Measurements from ENCODE around the gene RNASEL. TPM values are rescaled to one million over a fixed set of nuclear protein-coding genes. Genes with fewer than 3 reads are reported as not detected.
"Not testable (repeated sequence)": the region's sequence is repeated elsewhere in the genome, so short reads cannot be mapped to it uniquely, and the experiment has no call there.

The RNASEL gene
- total and polyA plus RNA-seq, 12 donors: 1.4 to 4.7 (median 3.3) TPM

DNA sequence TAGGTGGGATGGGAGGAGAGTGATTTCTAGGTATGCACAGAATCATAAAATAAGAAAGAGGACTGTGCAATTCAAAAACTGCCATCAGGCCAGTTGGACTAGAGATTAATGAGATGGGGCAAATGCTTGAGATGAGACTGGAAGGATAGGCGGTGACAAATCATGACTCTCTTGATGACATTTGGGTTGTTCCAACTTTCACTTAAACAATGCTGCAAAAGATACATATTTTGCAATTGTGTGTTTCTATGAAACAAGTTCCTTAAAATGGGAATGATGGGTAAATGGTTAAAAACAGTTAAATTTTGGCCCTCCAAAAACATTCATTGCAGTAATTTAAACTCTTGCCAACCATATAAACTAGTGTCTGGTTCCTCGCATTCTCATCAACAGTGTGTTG, 55.2 kb downstream of the RNASEL start:
- no peak for DNase-seq
- intact Hi-C loops (cut with DNase I): no loop called here
- Histone ChIP-seq H3K4me3 (no peak overlapping the region), H3K36me3 (no peaks in the 10 kb centered on the region), H3K4me1 (no peaks in the 10 kb centered on the region), H3K27me3 (peaks cover 0 to 14% (median 0%) of the 10 kb centered on the region in 7 donors), H3K9me3 (peaks cover 0 to 5% (median 0%) of the 10 kb centered on the region in 11 donors), H3K27ac (no peak overlapping the region)
- no peak for ATAC-seq
- WGBS, 2 donors: 98% methylated on average over 2 of the region's 2 CpGs
- TF ChIP-seq, protein P1, sequence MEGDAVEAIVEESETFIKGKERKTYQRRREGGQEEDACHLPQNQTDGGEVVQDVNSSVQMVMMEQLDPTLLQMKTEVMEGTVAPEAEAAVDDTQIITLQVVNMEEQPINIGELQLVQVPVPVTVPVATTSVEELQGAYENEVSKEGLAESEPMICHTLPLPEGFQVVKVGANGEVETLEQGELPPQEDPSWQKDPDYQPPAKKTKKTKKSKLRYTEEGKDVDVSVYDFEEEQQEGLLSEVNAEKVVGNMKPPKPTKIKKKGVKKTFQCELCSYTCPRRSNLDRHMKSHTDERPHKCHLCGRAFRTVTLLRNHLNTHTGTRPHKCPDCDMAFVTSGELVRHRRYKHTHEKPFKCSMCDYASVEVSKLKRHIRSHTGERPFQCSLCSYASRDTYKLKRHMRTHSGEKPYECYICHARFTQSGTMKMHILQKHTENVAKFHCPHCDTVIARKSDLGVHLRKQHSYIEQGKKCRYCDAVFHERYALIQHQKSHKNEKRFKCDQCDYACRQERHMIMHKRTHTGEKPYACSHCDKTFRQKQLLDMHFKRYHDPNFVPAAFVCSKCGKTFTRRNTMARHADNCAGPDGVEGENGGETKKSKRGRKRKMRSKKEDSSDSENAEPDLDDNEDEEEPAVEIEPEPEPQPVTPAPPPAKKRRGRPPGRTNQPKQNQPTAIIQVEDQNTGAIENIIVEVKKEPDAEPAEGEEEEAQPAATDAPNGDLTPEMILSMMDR (IDR thresholded peaks at IDR 0.05): no peak

DNA sequence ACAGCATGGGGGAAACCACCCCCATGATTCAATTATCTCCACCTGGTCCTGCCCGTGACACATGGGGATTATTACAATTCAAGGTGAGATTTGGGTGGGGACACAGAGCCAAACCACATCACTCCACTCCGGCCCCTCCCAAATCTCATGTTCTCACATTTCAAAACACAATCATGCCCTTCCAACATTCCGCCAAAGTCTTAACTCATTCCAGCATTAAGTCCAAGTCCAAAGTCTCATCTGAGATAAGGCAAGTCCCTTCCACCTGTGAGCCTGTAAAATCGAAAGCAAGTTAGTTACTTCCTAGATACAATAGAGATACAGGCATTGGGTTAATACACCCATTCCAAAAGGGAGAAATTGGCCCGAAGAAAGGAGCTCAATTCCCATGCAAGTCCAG, 60.9 kb downstream of the RNASEL start:
- H3K27ac ChIP-seq; H3K4me3 ChIP-seq; intact Hi-C loops (cut with DNase I); H3K36me3 ChIP-seq; ATAC-seq; H3K4me1 ChIP-seq; DNase-seq; H3K27me3 ChIP-seq: not testable (repeated sequence)
- peaks cover 0 to 61% (median 25%) of the 10 kb centered on the region in 11 donors for H3K9me3 ChIP-seq
- 78% methylated on average over 5 of the region's 5 CpGs for WGBS, 2 donors

DNA sequence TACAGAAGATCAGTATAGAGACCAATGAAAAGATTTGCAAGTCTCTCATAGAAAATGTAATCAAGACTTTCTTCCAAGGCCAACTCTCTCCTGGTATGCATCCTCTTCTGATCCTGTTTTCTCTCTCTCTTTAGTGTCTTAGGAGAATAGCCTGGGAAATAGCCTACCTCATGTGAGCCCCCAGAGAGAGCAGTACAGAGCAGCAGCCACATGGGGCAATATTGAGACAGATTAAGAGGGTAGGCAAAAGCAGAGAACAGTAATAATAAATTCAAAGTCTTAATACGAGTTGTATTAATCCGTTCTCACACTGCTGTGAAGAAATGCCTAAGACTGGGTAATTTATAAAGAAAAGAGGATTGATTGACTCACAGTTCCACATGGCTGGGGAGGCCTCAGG, 61.4 kb downstream of the RNASEL start:
- Histone ChIP-seq H3K4me3 (no peak overlapping the region), H3K4me1 (no peaks in the 10 kb centered on the region), H3K27ac (no peak overlapping the region), H3K9me3 (peaks cover 0 to 61% (median 25%) of the 10 kb centered on the region in 11 donors), H3K36me3 (no peaks in the 10 kb centered on the region), H3K27me3 (peaks cover 0 to 5% (median 0%) of the 10 kb centered on the region in 7 donors)
- TF ChIP-seq, protein P1 (IDR thresholded peaks at IDR 0.05): no peak
- DNase-seq (no peak), ATAC-seq (no peak)
- intact Hi-C loops (cut with DNase I): no loop called here
- WGBS, 2 donors: 68 to 82% methylated on average over 2 of the region's 2 CpGs

DNA sequence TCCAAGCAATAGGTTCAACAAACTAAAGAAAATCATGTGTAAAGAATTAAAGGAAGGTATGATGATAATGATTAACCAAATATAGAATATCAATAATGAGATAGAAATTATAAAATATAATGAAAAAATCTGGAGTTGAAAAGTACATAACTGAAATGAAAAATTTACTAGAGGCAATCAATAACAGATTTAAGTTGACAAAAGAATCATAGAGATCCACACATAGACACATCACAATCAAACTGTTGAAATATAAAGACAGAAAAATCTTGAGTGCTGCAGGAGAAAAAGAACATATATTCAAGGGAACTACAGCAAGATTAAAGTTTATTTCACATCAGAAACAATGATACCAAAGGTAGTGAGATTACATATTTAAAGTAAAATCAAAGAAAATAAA, 63.7 kb downstream of the RNASEL start:
- Histone ChIP-seq H3K4me3 (no peak overlapping the region), H3K36me3 (no peaks in the 10 kb centered on the region), H3K9me3 (peaks cover 0 to 61% (median 25%) of the 10 kb centered on the region in 11 donors), H3K4me1 (peaks cover 0 to 3% (median 0%) of the 10 kb centered on the region in 9 donors), H3K27ac (no peak overlapping the region), H3K27me3 (peaks cover 0 to 5% (median 0%) of the 10 kb centered on the region in 7 donors)
- DNase-seq (no peak), ATAC-seq (no peak)
- intact Hi-C loops (cut with DNase I): no loop called here
- TF ChIP-seq, protein P1 (IDR thresholded peaks at IDR 0.05): no peak

Other genes starting within 250 kb of the RNASEL start
- gene GLUL, start 197.5 kb downstream of the RNASEL start, total RNA-seq: 100 to 1,000 TPM; 248 to 589 (median 409) TPM
- 100 to 1,000 TPM; 131 to 787 TPM for gene GLUL, start 197.5 kb downstream of the RNASEL start, polyA plus RNA-seq
- not detected for gene TEDDM1, start 188.6 kb downstream of the RNASEL start, total RNA-seq
- gene TEDDM1, start 188.6 kb downstream of the RNASEL start, polyA plus RNA-seq: not detected
- not detected for gene RGSL1, start 139.1 kb downstream of the RNASEL start, total RNA-seq
- not detected for gene RGSL1, start 139.1 kb downstream of the RNASEL start, polyA plus RNA-seq
- gene RGS16, start 15.1 kb upstream of the RNASEL start, total RNA-seq: 1 to 10 TPM in 9 of 10 donors, under 1 TPM in 1; 0.42 to 8.7 (median 2.1) TPM
- gene RGS16, start 15.1 kb upstream of the RNASEL start, polyA plus RNA-seq: 1 to 10 TPM; 2.5 TPM
- gene RGS8, start 95.3 kb upstream of the RNASEL start, total RNA-seq: under 1 TPM in 4 of 10 donors, not detected in 6; 0.05 to 0.56 (median 0.24) TPM
- not detected for gene RGS8, start 95.3 kb upstream of the RNASEL start, polyA plus RNA-seq
- 10 to 100 TPM in 1 of 10 donors, 1 to 10 TPM in 9; 1.8 to 26.5 (median 3.6) TPM for gene NPL, start 200.5 kb upstream of the RNASEL start, total RNA-seq
- gene NPL, start 200.5 kb upstream of the RNASEL start, polyA plus RNA-seq: 1 to 10 TPM; 1.4 to 3.2 TPM

Data from heart right ventricle (tissue), 16 donors.